ENCODE measurements around the gene COQ8B. TPM values are rescaled to one million over a fixed set of nuclear protein-coding genes. Genes with fewer than 3 reads are reported as not detected.

Gene COQ8B
- total RNA-seq, 1 experiment from 2014 or later, result 71.3 TPM

Small RNA genes lying within 50 kb of the gene (small RNA-seq; reads per million reads assigned to genes)
- gene RNU6-195P, result not detected

Other genes with a start within 250 kb of the COQ8B start
- gene SPTBN4, start 249.9 kb downstream of the COQ8B start, total RNA-seq (2014; rRNA removed; shearing (Covaris generic)), result 0.23 and 1.3 TPM in 2 replicates
- gene SHKBP1, start 140.0 kb downstream of the COQ8B start, total RNA-seq (2014; rRNA removed; shearing (Covaris generic)), result 128 and 142 TPM in 2 replicates
- gene LTBP4, start 115.5 kb downstream of the COQ8B start, total RNA-seq (2014; rRNA removed; shearing (Covaris generic)), result 42.1 and 56.7 TPM in 2 replicates
- gene NUMBL, start 26.2 kb downstream of the COQ8B start, total RNA-seq (2014; rRNA removed; shearing (Covaris generic)), result 13.4 and 14.6 TPM in 2 replicates
- gene ITPKC, start 226 bp upstream of the COQ8B start, total RNA-seq (2014; rRNA removed; shearing (Covaris generic)), result 52.2 and 58.5 TPM in 2 replicates
- gene ACTMAP, start 33.6 kb upstream of the COQ8B start, total RNA-seq (2014; rRNA removed; shearing (Covaris generic)), result 1.9 and 2.6 TPM in 2 replicates
- 252 and 361 TPM in 2 replicates for gene SNRPA, start 34.3 kb upstream of the COQ8B start, total RNA-seq (2014; rRNA removed; shearing (Covaris generic))
- 15.8 TPM in 2 replicates for gene MIA, start 58.6 kb upstream of the COQ8B start, total RNA-seq (2014; rRNA removed; shearing (Covaris generic))
- gene RAB4B, start 61.4 kb upstream of the COQ8B start, total RNA-seq (2014; rRNA removed; shearing (Covaris generic)), result 36.0 and 51.3 TPM in 2 replicates
- 258 and 264 TPM in 2 replicates for gene EGLN2, start 82.3 kb upstream of the COQ8B start, total RNA-seq (2014; rRNA removed; shearing (Covaris generic))
- gene CYP2A6, start 133.6 kb upstream of the COQ8B start, total RNA-seq (2014; rRNA removed; shearing (Covaris generic)), result not detected in 2 replicates
- not detected in 2 replicates for gene CYP2A7, start 165.3 kb upstream of the COQ8B start, total RNA-seq (2014; rRNA removed; shearing (Covaris generic))